Smooth muscle cell (in vitro differentiated cells): ENCODE results near the gene CALB2. TPM values are rescaled to one million over a fixed set of nuclear protein-coding genes. Genes with fewer than 3 reads are reported as not detected.

Source experiments
- DNase-seq: peaks from one replicate; lab custom pipeline; 2025; ENCODE audit not compliant: unreplicated experiment; lab: John Stamatoyannopoulos, UW
- H2AFZ ChIP-seq: fragments of 200-600 bp; sonication (generic); 2 replicates; pipeline ENCODE4 v1.6.0; 2016; ENCODE audit warnings: antibody characterized with exemption, low read depth, mild to moderate bottlenecking
- H3F3A ChIP-seq: fragments of 200-600 bp; sonication (generic); 2 replicates; pipeline ENCODE4 v1.6.0; 2017; ENCODE audit warnings: antibody characterized with exemption, low read depth
- H3K27ac ChIP-seq: fragments of 200-600 bp; sonication (generic); 2 replicates; pipeline ENCODE4 v1.5.1; 2016; ENCODE audit warnings: low read depth, mild to moderate bottlenecking
- H3K27me3 ChIP-seq: fragments of 200-600 bp; sonication (generic); 2 replicates; pipeline ENCODE4 v1.6.1; 2016; ENCODE audit warnings: low read depth, mild to moderate bottlenecking
- H3K36me3 ChIP-seq: fragments of 200-600 bp; sonication (generic); 2 replicates; pipeline ENCODE4 v1.5.1; 2016; ENCODE audit warnings: low read depth
- H3K4me1 ChIP-seq: fragments of 200-600 bp; sonication (generic); 2 replicates; pipeline ENCODE4 v1.5.1; 2016; ENCODE audit warnings: low read depth
- H3K4me2 ChIP-seq: fragments of 200-600 bp; sonication (generic); 2 replicates; pipeline ENCODE4 v1.6.0; 2016; ENCODE audit warnings: mild to moderate bottlenecking
- H3K4me3 ChIP-seq: fragments of 200-600 bp; sonication (generic); 2 replicates; pipeline ENCODE4 v1.5.1; 2016; ENCODE audit warnings: mild to moderate bottlenecking
- H3K79me2 ChIP-seq: fragments of 200-600 bp; sonication (generic); 2 replicates; pipeline ENCODE4 v1.6.0; 2016; ENCODE audit warnings: low read depth, mild to moderate bottlenecking
- H3K9ac ChIP-seq: fragments of 200-600 bp; sonication (generic); 2 replicates; pipeline ENCODE4 v1.6.0; 2016; ENCODE audit warnings: low read depth
- H3K9me3 ChIP-seq: fragments of 200-600 bp; sonication (generic); replicated peaks from 2 replicates; pipeline ENCODE4 v1.5.1; 2016; ENCODE audit warnings: low read depth
- H4K20me1 ChIP-seq: fragments of 200-600 bp; sonication (generic); 2 replicates; pipeline ENCODE4 v1.6.0; 2016; ENCODE audit warnings: low read depth
- CTCF ChIP-seq: fragments of 200-600 bp; sonication (generic); IDR thresholded peaks from 2 replicates; pipeline ENCODE4 v1.5.1; 2017; ENCODE audit warnings: borderline replicate concordance, mild to moderate bottlenecking, antibody characterized with exemption; ENCODE audit not compliant: insufficient read depth, poor library complexity, severe bottlenecking
- WGBS: methylation state at CpG from one replicate; pipeline ENCODE4 v1.1.7; 2016; ENCODE audit warnings: low lambda C conversion rate; 5-methylcytosine and 5-hydroxymethylcytosine counted together
- polyA plus RNA-seq: library from polyadenylated mRNA; unstranded; fragments of >200 nt; fragmentation: Nextera tagmentation; extraction: Ambion mirVana; gene quantifications from 2 replicates; pipeline ENCODE4 v1.2.1, GENCODE V29; 2016
- total RNA-seq: library from RNA; depleted of rRNA; stranded (reverse); fragments of >200 nt; gene quantifications from 2 replicates; pipeline ENCODE4 v1.2.3, GENCODE V29; 2014

CALB2 gene
- total and polyA plus RNA-seq, 2 experiments from 2014 or later = 23.6 to 60.7 TPM

- 84% methylated on average over 6 of the region's 6 CpGs for whole genome bisulfite sequencing
Measured at GRCh38 chr16:71340406-71340805, 18.1 kb upstream of the CALB2 start.

GRCh38 chr16:71341881-71342280, 16.6 kb upstream of the CALB2 start:
- H3K4me2 ChIP-seq = no peak overlapping the region
- no peaks in the 10 kb centered on the region for H3K9me3 ChIP-seq
- TF ChIP-seq CTCF = no peak
- H3K79me2 ChIP-seq = no peaks in the 10 kb centered on the region
- H3K27me3 ChIP-seq = no peaks in the 10 kb centered on the region
- no peak overlapping the region for H3K4me3 ChIP-seq
- no peaks in the 10 kb centered on the region for H3K4me1 ChIP-seq
- no peak for DNase-seq
- H3K9ac ChIP-seq = no peak overlapping the region
- H3K36me3 ChIP-seq = no peaks in the 10 kb centered on the region
- WGBS = 96% methylated on average over 5 of the region's 5 CpGs
- no peak overlapping the region for H3K27ac ChIP-seq
- H2AFZ ChIP-seq = no peak overlapping the region
- no peaks in the 10 kb centered on the region for H4K20me1 ChIP-seq
- H3F3A ChIP-seq = no peaks in the 10 kb centered on the region

More at GRCh38 chr16:71340406-71340805, 18.1 kb upstream of the CALB2 start:
- H3K9me3 ChIP-seq = no peaks in the 10 kb centered on the region
- H3K27ac ChIP-seq = no peak overlapping the region
- no peaks in the 10 kb centered on the region for H3K4me1 ChIP-seq
- H3K4me3 ChIP-seq = no peak overlapping the region
- DNase-seq = no peak
- H3F3A ChIP-seq = no peaks in the 10 kb centered on the region
- H4K20me1 ChIP-seq = no peaks in the 10 kb centered on the region
- H3K4me2 ChIP-seq = no peak overlapping the region
- no peaks in the 10 kb centered on the region for H3K79me2 ChIP-seq
- H3K27me3 ChIP-seq = no peaks in the 10 kb centered on the region
- TF ChIP-seq CTCF = no peak
- H3K9ac ChIP-seq = no peak overlapping the region
- H2AFZ ChIP-seq = no peak overlapping the region
- no peaks in the 10 kb centered on the region for H3K36me3 ChIP-seq

GRCh38 chr16:71343078-71343477, 15.4 kb upstream of the CALB2 start:
- Histone ChIP-seq H3K79me2 (no peaks in the 10 kb centered on the region), H3K9me3 (no peaks in the 10 kb centered on the region), H2AFZ (no peak overlapping the region), H3K9ac (no peak overlapping the region), H3K36me3 (no peaks in the 10 kb centered on the region), H3F3A (no peaks in the 10 kb centered on the region), H3K4me3 (no peak overlapping the region), H3K27ac (no peak overlapping the region), H3K27me3 (no peaks in the 10 kb centered on the region), H3K4me2 (no peak overlapping the region), H4K20me1 (no peaks in the 10 kb centered on the region), H3K4me1 (no peaks in the 10 kb centered on the region)
- no peak for TF ChIP-seq CTCF
- 83% methylated on average over 8 of the region's 8 CpGs for WGBS
- DNase-seq = no peak

GRCh38 chr16:71344315-71344905, 14.1 kb upstream of the CALB2 start:
- 71% methylated on average over 13 of the region's 13 CpGs for WGBS
- no peak for DNase-seq

More at GRCh38 chr16:71344315-71344905, 14.1 kb upstream of the CALB2 start:
- Histone ChIP-seq H4K20me1 (no peaks in the 10 kb centered on the region), H3K27me3 (no peaks in the 10 kb centered on the region), H3K36me3 (no peaks in the 10 kb centered on the region), H3K9ac (no peak overlapping the region), H2AFZ (no peak overlapping the region), H3K9me3 (no peaks in the 10 kb centered on the region), H3F3A (no peaks in the 10 kb centered on the region), H3K4me3 (no peak overlapping the region), H3K4me1 (no peaks in the 10 kb centered on the region), H3K79me2 (no peaks in the 10 kb centered on the region), H3K4me2 (no peak overlapping the region), H3K27ac (no peak overlapping the region)
- TF ChIP-seq CTCF = no peak
